Activated T-cell treated with anti-CD3 and anti-CD28 coated beads for 4 hours (primary cell): Measurements from ENCODE around the gene GOLGA8K.
A peak's percentile ranks its signal among the peaks of the same experiment; 100 is the strongest.
"Not testable (repeated sequence)": the region's sequence is repeated elsewhere in the genome, so short reads cannot be mapped to it uniquely, and the experiment has no call there.

Experiments
- DNase-seq: peaks from one replicate; pipeline ENCODE4 v3.0.0-alpha.2; 2020

GOLGA8K gene

GRCh38 chr15:32403192-32403591, at the start of gene GOLGA8K:
GOLGA8K (minus strand) TSS chr15:32403292; CDS start chr15:32403194, 98 bp downstream.
- not testable (repeated sequence) for DNase-seq

GRCh38 chr15:32440445-32440977, 37.4 kb upstream of the GOLGA8K start:
- DNase-seq, result not testable (repeated sequence)

GRCh38 chr15:32434102-32434963, 31.2 kb upstream of the GOLGA8K start:
- DNase-seq, result not testable (repeated sequence)

GRCh38 chr15:32427635-32428034, 24.5 kb upstream of the GOLGA8K start:
- DNase-seq, result not testable (repeated sequence)

- DNase-seq, result not testable (repeated sequence)
Observed at GRCh38 chr15:32426511-32426910, 23.4 kb upstream of the GOLGA8K start.

GRCh38 chr15:32407903-32408302, 4.8 kb upstream of the GOLGA8K start:
- not testable (repeated sequence) for DNase-seq

GRCh38 chr15:32396522-32396921, 6.6 kb downstream of the GOLGA8K start:
- DNase-seq, result not testable (repeated sequence)

GRCh38 chr15:32394745-32395144, 8.3 kb downstream of the GOLGA8K start:
- not testable (repeated sequence) for DNase-seq

GRCh38 chr15:32388050-32388648, 14.9 kb downstream of the GOLGA8K start:
- DNase-seq, result not testable (repeated sequence)

- not testable (repeated sequence) for DNase-seq
Observed at GRCh38 chr15:32385823-32386495, 17.1 kb downstream of the GOLGA8K start.

- DNase-seq, result not testable (repeated sequence)
Observed at GRCh38 chr15:32374185-32374584, 28.9 kb downstream of the GOLGA8K start.

GRCh38 chr15:32373707-32374106, 29.4 kb downstream of the GOLGA8K start:
- DNase-seq, result not testable (repeated sequence)

- not testable (repeated sequence) for DNase-seq
Observed at GRCh38 chr15:32372075-32372474, 31.0 kb downstream of the GOLGA8K start.

- not testable (repeated sequence) for DNase-seq
Observed at GRCh38 chr15:32370526-32370925, 32.6 kb downstream of the GOLGA8K start.

- DNase-seq, result not testable (repeated sequence)
Observed at GRCh38 chr15:32370064-32370463, 33.0 kb downstream of the GOLGA8K start.

GRCh38 chr15:32366492-32366891, 36.6 kb downstream of the GOLGA8K start:
- not testable (repeated sequence) for DNase-seq

GRCh38 chr15:32365955-32366354, 37.1 kb downstream of the GOLGA8K start:
- not testable (repeated sequence) for DNase-seq

GRCh38 chr15:32364944-32365343, 38.1 kb downstream of the GOLGA8K start:
- DNase-seq, result peak; percentile 13

GRCh38 chr15:32363449-32363848, 39.6 kb downstream of the GOLGA8K start:
- not testable (repeated sequence) for DNase-seq

- not testable (repeated sequence) for DNase-seq
Observed at GRCh38 chr15:32361662-32362061, 41.4 kb downstream of the GOLGA8K start.

- DNase-seq, result not testable (repeated sequence)
Observed at GRCh38 chr15:32358462-32358861, 44.6 kb downstream of the GOLGA8K start.

GRCh38 chr15:32356909-32357308, 46.2 kb downstream of the GOLGA8K start:
- DNase-seq, result not testable (repeated sequence)

- DNase-seq, result not testable (repeated sequence)
Observed at GRCh38 chr15:32352748-32353147, 50.3 kb downstream of the GOLGA8K start.
